GM19395 (cell line): ENCODE results near the gene PLEK.
A peak's percentile ranks its signal among the peaks of the same experiment; 100 is the strongest.

Source experiments
- ATAC-seq: cut with Tn5 transposase; IDR thresholded peaks from one replicate; pipeline ENCODE4 v1.9.1; 2021; ENCODE audit warnings: mild to moderate bottlenecking, moderate library complexity; ENCODE audit not compliant: unreplicated experiment

Gene PLEK

DNA sequence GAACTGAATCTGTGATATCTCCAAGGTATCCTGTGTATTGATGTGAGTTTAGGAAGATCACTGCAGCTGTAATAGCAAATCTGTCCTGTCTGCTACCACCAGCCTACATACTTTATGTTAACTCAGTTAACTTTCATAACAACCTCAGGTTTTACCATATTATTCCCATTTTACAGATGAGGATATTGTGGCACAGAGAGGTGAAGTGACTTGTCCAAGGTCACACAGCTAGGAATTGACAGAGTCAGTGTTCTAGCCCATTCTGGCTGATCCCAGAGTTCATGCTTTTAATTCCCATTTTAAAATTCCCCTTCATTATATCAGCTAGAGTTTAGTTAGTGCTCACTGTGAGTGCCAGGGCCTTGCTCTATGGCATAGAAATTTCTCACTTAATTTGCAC is 49.4 kb downstream of the PLEK start:
- ATAC-seq, result no peak

DNA sequence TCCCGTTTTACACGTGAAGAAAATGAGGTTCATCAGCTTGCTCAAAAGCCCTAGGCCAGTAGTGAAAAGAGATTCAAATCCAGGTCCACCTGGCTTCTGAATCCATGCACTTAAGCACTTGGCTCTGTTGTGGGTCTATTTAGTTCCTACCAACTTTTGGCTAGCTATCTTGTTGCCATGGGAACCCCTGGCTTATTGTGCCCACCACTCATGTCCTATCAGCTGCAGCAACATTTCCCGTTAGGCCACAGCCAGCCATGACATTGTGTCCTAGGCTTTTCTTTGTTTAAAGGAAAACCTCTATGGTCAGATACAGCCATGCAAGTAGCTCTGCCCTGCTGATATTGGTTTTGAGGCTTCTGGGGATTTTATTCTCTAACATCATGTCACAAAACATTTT is 49.8 kb downstream of the PLEK start:
- ATAC-seq, result no peak

DNA sequence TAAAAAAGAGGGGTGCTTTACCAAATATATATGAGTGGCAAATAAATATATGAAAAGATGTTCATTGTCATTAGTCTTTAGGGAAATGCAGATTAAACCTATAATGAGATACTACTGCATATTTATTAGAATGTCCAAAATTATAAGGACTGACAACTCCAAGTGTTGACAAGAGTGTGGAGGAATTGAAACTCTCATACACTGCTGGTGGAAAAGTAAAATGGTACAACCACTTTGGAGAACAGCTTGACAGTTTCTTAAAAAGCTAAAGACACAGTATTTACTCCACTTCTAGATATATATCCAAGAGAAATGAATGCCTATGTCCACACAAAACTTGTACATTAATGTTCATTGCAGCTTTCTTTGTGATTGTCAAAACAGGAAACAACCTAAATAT is 50.4 kb downstream of the PLEK start:
- ATAC-seq, result no peak

DNA sequence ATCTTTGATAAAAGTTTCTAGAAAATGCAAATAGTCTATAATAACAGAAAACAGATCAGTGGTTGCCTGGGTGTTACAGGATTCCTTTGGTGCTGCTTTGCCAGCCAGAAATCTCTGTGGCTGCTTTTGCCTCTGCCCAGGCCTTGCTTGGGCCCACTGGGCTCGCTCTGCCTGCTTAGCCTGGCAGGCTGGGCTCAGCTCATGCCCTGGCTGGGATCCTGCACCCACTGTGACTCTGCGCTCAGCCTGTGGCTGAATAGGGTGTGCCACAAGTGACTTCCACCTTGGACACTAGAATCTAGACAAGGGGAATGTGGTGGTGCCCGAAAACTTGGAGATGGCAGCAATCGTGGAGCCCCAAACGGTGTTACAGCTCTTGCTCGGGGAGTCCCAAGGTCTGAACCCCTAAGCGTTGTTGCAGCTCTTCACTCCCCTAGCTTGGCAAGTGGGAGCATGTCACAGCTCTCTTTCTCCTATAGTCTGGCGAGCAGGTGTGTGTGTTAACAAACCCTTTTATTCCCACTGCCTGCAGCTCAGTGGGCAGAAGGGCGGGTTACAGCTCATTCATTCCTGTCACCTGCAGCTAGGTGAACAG is 51.1 kb downstream of the PLEK start:
- no peak for ATAC-seq

DNA sequence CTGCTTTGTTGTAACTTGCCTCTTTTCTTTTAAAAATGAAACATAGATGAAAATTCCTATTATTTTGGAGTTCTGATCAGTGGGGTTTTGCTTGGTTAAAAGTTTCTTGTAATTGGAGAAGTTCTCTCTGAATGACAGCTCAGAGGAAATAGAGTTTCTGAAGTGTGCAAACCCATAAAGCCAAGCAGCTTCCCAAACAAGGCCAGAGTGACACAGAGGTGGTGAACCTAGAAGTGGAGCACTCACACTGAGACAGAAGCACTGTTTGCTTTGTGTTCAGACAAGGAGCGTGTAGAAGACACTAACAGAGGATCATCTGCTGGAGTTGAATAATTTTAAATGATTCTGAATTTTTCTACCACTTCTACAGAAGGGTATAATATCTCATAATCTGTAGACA is 52.8 kb downstream of the PLEK start:
- ATAC-seq, result no peak

DNA sequence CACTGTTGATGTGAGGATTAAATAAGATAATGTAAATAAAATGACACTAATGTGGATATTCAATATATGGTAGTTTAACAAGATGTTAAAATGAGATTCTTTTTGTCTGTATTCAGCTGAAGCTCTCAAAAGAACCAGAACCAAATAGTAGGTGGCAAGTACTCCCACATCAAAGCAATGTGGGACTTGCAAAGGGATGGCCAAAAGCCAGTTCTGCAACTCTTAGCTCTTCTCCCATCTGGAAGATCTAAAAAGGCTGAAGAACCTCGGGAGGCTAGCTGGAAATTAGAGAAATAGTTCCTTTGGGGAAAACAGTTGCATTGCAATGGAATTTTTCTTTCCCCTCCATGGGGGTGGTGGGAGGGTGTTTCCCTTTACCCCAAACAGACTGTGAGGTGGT is 53.3 kb downstream of the PLEK start:
- no peak for ATAC-seq

DNA sequence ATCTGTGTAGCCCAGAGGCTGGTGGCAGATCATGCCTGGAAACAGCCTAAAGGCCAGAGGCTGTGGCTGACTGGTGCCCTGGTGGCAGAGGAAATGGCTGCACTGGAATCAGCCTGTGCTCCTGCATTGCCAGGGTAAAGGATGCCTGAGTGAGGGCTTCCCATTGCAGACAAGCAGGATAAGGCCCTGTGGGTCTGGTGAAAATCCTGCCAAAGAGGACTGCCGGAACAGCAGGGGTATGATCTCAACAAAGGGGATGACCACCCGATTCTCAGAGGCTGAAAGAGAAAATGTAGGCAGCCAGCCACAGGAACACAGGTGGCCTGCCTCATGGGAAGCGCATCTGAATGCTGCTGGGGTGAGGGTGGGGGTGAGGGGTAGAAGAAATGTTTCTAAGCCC is 53.8 kb downstream of the PLEK start:
- no peak for ATAC-seq

DNA sequence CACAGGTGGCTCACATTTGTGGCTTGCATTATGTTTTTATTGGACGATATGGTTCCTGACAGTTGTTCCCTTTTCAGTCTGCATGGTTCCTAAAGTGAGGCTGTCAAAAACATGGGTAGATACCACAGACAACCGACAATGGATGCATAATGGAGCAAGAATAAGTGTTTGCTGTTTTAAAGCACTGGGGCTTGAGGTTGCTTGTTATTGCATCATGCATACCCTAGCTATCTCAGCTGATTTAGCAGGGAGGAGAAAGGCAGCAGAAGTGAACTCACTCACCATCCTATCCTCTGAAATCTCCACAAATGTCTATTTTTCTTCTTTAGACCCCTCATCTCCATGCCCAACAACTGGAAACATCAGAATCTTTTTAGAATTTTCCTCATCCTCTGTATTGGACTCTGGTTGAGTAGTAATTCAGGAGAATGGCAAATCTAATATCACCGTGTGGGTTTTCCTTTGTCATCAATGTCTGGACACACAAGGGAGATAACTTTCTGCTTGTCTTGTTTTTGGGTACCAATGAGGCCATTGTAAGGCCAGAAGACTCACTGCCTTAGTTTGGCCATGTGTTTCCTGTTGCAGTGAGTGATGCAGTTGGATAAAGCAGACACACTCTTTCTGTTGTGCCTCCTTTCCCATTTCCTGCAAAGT is 55.3 kb downstream of the PLEK start:
- ATAC-seq, result no peak

DNA sequence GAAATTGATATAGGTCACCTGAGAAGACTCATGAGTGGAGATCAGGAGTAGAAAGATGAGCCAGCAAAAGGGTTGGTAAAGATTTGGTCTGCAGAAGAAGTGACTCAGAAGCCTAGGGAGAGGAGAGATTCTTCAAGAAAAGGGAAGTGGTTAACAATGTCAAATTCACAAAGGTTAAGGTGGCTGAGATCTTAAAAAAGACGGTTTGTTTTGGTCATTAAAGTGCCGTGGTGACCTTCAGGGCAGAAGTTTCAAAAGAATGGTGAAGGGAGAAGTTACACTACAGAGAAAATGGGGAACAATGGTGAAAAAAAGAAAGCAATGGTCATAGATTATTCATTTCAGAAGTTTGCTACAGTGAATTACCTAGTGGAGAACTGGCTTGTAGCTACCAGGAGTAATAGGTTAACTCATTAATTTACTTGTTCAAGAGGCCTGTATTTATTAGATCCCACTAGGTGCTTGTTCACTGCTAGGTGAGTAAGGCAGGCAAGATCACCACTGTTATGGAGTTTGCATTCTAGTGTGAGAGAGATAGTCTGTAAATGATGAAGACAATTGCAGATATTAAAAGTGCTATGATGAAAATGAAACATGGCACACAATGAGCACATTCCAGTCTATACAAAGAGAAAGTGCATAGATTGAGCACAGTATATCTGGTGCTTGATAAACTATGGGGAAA is 59.0 kb downstream of the PLEK start:
- ATAC-seq, result peak; percentile 84

DNA sequence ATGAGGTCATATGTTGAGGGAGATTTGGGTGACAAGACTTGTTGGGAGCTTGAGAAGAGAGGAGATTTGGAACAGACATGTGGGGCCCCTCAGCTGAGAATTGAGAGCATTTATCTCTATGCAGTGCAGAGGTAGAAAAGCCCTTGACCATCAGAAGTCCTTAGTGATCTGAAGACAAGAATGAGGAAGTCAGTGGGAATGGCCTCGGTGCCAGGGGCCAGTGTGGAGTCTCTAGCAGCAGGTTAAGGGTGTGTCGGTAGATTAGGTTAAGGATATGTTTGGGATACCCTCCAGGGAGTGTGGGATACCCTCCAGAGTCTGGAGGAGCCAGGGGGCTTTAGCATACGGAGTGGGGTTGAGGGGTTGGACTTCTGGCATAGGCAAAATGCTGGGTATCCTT is 60.4 kb downstream of the PLEK start:
- no peak for ATAC-seq

DNA sequence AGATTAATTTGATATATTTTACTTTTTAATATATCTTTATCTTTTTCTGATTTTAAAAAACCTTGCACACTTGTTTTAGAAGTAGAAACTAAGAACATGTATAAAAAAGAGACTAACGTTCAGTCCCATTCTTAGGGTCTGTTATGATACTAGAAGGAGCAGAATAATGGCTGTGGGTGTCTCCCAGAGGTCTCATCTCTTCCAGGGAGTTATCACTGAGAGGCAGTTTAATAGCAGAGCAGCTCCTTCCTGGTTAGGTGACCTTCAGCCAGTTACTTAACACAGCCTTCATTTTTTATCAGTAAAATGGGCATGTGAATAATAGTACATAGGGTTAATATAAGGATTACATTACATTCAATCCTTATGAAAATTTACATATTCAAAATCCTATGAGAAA is 61.4 kb downstream of the PLEK start:
- no peak for ATAC-seq

DNA sequence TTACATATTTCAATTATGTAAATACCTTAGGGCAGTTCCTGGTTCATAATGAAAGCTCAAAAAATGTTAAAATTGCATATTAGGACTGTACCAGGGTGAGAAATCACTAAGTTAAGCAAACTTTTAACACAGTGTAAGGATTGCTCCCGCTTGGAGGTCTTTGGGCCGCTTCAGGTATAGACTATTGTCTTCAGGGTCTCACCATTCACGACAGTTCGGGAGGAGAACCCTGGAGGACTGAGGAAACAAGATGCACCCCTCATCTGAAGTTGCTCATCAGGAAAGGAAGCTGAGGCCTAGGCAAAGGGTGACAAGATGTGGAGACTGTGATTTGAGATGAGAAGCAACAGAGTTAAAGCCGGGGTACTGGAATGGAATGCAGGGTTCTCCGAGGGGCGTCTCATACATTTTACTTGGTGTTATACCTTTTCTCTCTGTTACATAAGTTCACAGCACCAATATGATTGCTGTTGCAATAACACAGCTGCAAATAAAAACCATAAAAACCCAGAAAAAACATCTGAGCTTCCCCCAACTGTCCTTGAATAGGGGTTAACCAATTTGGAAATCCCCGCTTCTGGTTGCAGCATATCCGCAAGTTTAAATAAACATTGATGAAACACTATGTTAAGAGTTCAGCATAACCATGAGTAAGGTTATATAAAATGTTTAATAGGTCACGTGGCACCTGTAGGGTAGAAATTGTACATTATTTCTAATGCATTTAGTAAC is 61.9 kb downstream of the PLEK start:
- no peak for ATAC-seq

DNA sequence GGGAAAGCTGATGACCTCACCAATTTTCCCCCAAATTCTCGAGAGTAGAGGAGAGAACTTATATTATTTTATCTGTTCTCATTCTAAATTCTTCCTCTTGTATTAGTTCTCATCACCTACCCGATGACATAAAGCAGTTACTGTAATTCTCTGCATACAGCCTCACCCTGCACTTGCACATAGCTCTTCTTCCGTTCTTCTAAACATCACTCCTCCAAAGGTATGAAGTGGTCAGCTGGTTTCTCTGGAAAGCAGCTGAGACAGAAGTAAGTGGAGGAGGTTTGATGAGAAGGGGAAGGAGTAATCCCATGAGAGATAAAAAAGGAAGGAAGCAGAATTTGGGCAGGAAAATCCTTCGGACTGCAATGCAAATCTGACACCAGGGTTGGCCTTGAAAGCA is 63.0 kb downstream of the PLEK start:
- ATAC-seq, result no peak

DNA sequence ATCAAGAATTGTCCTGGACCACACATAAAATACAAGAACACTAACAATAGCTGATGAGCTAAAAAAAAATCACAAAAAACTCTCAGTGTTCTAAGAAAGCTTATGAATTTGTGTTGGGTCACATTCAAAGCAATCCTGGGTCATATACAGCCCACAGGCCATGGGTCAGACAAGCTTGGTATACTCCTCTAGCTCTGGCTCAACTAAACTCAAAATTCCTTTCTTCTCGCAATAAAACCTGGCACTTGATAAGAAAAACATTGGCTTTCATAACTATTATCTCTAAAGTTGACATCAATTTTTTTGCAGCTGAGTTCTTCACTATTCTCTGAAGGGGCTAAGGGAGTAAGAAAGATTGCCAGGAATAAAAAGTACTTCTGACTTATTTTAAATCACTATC is 63.7 kb downstream of the PLEK start:
- ATAC-seq, result no peak

DNA sequence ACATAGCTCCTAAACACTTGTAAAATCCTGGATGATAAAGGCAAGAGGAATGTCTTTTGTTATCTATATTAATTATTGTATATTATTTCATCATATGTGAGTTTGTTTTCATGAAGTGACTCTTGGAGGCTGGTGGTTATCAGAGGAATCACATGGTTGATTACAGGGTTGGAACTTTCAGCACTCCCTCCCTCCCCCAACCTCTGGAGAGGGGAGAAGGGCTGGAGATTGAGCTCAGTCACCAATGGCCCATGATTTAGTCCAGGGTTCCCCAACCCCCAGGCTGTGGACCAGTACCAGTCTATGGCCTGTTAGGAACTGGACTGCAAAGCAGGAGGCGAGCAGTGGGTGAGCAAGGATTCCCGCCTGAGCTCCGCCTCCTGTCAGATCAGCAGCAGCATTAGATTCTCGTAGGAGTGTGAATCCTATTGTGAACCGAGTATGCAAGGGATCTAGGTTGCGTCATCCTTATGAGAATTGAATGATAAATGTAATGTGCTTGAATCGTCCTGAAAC is 64.3 kb downstream of the PLEK start:
- ATAC-seq, result no peak

DNA sequence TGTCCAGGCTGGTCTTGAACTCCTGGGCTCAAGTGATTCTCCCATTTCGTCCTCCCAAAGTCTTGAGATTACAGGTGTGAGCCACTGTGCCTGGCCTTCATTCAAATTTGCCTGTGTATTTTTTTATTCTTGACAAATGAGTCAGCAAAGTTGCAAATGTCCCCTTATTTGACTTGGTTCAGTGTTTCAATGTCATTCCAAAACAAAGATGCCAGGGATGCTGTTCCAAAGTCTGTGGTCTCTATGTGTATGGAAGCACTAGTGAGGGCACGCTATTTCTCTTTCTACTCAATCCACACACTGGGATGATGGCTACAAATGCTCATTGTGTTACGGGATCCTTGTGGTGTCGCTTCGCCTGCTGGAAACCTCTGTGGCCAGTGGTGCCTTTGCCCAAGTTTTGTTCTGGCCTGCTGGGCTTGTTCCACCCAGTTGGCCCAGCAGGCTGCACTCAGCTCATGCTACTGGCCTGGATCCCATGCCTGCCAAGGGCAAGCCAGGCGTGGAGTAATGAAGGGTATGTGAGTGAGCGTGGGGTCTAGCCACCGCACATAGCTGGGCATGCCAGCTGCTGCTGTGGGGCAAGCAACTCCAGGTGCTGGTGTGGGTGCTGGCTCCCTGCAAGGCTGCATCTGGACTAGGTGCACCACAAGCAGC is 66.4 kb downstream of the PLEK start:
- ATAC-seq, result no peak

DNA sequence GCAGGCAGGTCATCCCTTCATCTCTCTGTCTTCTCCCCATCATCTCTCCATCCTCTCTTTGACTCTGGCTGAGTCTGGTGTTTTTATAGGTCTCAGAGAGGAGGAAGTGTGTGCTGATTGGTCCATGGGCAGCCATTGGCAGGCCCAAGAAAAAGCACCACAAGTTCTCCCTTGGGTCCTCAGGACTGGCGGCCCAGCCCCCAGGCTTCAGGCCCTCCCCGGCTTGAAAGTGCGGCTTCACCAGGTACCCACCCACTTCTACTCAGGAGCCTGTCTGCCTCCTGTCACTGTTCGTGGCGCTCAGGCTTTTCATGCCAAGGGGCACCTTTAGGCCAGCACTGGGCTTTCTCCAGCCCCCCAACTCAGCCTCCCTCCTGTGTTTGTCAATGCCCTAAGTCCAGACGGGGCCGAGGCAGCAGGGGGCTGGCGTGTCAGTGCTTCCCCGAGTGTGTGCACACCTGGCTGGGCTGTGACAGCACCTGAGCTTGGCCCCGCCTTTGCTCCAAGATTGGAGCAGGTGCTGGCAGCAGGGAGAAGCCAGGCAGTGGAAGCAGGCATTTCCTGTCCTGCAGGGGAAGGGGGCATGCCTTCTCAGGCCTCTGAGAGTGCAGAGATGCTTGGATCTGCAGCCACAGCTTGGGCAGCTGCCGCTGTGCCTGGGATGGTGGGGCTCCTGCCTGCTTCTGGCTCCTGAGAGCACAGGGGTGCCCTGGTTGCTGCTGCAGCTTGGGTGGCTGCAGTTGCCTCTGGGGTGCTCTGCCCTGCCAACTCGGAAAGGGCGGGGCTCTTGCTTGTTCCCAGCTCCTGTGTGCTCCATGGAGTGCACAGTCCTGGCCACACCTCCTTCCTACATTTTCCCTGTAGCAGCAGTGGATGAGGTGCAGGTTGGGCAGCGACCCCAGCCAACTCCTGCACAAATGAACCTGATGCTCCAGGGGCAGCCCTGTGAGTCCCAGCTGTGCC is 67.9 kb downstream of the PLEK start:
- no peak for ATAC-seq

DNA sequence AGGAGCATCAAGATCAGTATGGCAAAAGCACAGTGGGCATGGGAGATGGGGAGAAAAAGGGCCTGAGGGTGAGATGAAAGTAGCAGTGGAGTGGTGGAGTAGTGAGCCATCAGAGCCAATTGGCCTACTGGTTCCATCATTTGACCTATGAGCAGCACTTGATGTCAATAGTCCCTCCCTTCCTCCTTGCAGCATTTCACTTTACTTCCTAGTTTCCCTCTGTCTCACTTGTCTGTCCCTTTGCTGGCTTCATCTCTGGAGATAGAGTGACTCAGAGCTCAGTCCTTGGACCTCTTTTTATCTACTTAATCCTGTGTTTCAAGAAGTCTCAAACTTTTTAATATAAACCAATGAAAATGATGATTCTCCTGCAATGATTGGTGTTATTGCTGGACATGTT is 69.9 kb downstream of the PLEK start:
- no peak for ATAC-seq

DNA sequence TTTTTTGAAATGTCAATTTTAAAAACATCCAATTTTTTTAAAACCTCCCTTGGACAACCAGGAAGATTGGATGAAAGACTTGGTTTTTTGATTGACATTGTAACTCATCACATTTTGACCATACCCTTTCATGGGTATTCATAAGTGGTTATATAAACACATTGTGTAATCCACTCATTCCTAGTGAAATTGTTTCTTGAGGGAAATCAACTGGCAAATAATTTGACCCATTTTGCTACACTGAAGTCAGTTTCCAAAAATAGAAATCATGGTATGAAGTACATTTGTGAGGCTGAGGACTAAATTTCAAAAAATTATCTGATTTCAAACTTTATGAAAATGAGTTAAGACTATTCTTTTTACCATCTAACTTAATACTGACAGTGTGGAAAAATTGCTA is 70.5 kb downstream of the PLEK start:
- no peak for ATAC-seq

DNA sequence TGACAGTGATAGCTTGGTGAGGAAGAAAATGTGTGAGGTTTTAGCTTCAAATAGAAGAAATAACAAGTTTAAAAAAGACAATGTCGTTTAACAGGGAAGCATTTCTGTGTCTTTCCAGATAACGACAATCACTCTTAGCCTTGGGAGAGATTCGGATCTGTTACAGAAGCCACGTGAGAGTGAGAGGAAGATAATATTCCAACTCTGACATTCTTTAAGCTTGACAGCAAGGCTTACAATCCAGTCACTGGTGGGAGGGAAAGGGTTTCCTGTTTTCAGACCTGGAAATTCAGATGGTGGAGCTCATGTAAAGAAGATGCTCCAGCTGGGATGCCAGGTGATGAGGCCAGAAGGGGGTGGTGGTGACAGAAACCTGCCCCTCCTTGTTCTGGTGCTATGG is 71.2 kb downstream of the PLEK start:
- ATAC-seq, result no peak
